ENCODE measurements around the gene PTPN9.
"Not testable (repeated sequence)": the region's sequence is repeated elsewhere in the genome, so short reads cannot be mapped to it uniquely, and the experiment has no call there.

PTPN9 gene

DNA sequence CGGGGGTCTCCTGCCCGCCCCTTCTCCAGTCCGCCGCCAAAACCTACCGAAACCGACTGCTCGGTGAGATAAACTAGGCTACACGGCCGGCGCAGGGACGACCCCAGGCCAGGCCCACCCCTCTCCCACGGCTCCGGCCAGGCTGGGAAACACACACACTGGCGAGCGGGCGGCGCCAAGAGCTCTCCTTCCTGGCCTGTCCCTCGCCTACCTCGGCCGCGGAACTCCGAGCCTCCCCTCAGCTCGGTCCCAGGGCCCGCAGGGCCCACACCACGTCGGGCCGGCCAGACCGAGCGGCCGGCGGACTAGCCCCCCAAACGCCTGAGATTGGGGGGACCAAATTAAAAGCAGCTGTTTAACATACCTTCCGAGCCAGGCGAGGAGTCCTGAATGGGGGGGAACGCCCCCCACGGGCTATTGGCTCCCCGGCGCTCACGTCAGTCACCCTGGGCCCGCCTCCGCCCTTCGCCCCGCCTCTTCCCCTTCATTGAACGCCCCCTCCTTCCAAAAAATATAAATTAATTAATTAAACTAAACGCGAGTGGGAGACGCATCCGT, 123.6 kb downstream of the PTPN9 start:
- Histone ChIP-seq H3K36me3 (ENCODE audit: control insufficient read depth, insufficient read depth, low read length) (no peaks in the 10 kb centered on the region), H3K27me3 (ENCODE audit: control insufficient read depth, insufficient read depth, low read length) (no peaks in the 10 kb centered on the region)

DNA sequence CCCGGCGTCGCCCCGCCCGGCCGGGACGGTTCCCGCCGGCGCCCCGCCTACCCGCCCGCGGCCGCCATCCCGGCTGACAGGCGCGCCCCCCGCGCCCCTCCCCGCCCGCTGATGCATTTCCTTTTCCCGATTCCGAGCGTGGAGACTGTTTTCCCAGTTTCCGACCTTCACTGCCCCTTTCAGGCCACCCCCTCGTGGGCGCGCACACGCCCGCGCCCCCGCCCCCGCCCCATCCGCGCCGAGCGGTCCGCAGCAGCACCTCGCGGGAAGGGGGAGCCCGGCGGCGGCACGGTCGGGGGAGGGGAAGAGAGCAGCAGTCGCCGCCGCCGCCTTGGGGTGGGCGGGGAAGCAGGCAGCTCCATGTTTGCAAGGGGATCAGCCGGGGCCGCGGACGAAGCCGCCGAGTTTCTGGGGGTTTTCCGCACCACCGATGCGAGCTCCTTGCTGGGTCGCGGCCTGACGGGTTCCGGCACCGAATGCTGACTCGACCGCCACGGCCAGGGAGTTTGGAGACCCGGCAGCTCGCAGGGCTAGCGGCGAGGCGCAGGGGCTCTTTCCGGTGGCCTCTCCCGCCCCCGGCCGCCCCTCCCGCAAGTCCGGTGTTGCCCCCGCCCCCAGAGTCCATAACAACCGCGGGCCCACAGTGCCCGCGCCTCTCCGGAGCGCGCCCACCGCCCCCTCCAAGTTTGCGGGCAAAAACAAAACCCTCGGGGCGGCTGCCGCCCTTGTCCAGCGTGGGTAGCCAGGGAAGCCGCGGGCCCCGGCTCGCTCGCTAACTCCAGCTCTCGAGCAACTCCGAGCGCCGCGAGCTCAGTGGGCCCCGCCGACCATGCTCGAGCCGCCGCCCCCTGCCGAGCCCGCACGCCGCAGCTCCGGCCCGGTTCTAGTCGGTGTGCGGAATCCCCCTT, 124.4 kb downstream of the PTPN9 start:
- no peaks in the 10 kb centered on the region for H3K9me3 ChIP-seq (ENCODE audit: control insufficient read depth, low read length)
- H3K27me3 ChIP-seq (ENCODE audit: control insufficient read depth, insufficient read depth, low read length): no peaks in the 10 kb centered on the region
- peaks cover 16% of the 10 kb centered on the region for H3K4me1 ChIP-seq (ENCODE audit: control insufficient read depth, insufficient read depth, low read length)
- H3K36me3 ChIP-seq (ENCODE audit: control insufficient read depth, insufficient read depth, low read length): no peaks in the 10 kb centered on the region
- H3K4me3 ChIP-seq (ENCODE audit: low read length): peak overlapping the region; percentile 69
- H3K9ac ChIP-seq (ENCODE audit: low read length): peak overlapping the region; percentile 83

More for the DNA sequence above, 123.6 kb downstream of the PTPN9 start:
- no peaks in the 10 kb centered on the region for H3K9me3 ChIP-seq (ENCODE audit: control insufficient read depth, low read length)
- H3K4me3 ChIP-seq (ENCODE audit: low read length): peak overlapping the region; percentile 69
- H3K9ac ChIP-seq (ENCODE audit: low read length): peak overlapping the region; percentile 83
- H3K4me1 ChIP-seq (ENCODE audit: control insufficient read depth, insufficient read depth, low read length): peaks cover 18% of the 10 kb centered on the region

DNA sequence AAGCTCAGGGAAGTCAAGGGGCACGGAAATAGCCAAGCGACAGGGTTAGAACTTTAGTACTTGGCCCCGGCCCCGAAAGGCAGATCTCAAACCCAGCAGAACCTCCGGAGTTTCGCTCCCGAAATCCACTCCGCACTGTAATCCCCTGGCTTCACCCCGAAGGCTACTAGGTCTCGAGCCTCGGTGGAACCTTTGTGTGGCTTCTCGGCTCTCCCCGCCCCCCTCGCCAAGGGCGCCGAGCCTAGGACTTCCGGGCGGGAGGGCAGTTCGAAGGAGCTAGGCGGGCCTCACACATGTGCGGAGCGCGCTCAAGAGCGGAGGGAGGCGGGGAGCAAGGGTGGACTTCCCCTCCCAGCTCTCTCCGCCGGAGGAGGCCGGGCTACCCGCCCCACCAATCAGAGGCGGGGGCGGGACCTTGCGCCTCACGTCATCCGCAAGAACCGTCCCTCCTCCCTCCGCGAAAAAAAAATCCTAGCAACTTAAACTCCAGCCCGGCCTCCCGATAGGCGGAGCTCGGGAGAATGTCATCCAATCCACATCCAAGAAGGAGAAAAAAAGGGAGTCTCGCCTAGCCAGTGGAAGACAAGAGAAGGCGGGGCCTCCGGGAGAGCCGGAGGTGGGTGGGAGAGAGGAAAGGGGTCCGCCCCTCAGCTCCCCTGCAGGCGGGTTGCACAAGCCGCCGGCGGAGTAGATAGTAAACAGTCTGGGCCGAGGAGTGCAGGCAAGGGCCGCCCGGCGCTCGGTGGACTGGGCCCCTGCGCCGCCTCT, 125.2 kb downstream of the PTPN9 start:
- Histone ChIP-seq H3K9me3 (ENCODE audit: control insufficient read depth, low read length) (no peaks in the 10 kb centered on the region), H3K4me1 (ENCODE audit: control insufficient read depth, insufficient read depth, low read length) (peaks cover 16% of the 10 kb centered on the region), H3K36me3 (ENCODE audit: control insufficient read depth, insufficient read depth, low read length) (no peaks in the 10 kb centered on the region), H3K4me3 (ENCODE audit: low read length) (peak overlapping the region; percentile 81), H3K27me3 (ENCODE audit: control insufficient read depth, insufficient read depth, low read length) (no peaks in the 10 kb centered on the region), H3K9ac (ENCODE audit: low read length) (peak overlapping the region; percentile 87)

DNA sequence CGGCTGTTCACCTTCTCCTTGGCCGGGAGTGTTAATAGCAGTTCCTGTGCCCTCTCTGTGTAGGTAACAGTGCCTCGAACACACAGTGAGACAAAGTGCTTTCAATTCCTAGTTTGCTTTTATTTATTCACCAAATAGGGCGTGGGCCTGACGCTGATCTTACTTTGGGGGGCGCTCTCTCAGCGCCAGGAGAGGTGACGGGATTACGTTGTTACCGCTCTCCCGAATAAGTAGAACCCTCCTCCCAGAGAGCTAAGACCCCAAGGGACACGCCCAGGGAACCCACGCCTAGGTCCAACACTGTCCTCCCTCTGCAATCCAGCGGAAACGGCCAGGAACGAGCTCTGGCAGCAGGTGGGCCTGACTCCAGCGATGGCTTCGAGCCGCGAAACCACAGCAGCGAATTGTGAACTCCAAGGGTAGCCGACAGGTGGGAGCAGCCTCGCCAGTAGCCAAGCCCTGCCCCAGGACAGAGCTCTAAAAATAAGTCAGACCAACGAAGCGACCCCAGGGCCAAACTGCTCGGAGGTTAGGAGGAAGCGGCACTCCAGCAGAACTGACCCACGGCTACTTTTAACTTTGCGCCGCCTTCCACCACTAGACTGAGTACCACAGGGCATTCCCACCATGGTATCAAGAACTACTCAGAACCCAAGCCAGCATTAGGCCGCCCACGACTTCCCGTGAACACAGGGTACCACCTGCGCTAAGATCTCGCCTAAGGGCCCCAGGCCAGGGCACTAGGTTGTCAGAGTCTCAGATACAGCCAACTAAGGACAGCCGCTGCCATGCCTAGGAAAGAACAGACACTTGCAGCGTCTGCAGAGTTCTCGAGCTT, 126.0 kb downstream of the PTPN9 start:
- Histone ChIP-seq H3K4me3 (ENCODE audit: low read length) (peak overlapping the region; percentile 81), H3K9me3 (ENCODE audit: control insufficient read depth, low read length) (no peaks in the 10 kb centered on the region), H3K9ac (ENCODE audit: low read length) (peak overlapping the region; percentile 87), H3K36me3 (ENCODE audit: control insufficient read depth, insufficient read depth, low read length) (no peaks in the 10 kb centered on the region), H3K27me3 (ENCODE audit: control insufficient read depth, insufficient read depth, low read length) (no peaks in the 10 kb centered on the region), H3K4me1 (ENCODE audit: control insufficient read depth, insufficient read depth, low read length) (peaks cover 16% of the 10 kb centered on the region)

DNA sequence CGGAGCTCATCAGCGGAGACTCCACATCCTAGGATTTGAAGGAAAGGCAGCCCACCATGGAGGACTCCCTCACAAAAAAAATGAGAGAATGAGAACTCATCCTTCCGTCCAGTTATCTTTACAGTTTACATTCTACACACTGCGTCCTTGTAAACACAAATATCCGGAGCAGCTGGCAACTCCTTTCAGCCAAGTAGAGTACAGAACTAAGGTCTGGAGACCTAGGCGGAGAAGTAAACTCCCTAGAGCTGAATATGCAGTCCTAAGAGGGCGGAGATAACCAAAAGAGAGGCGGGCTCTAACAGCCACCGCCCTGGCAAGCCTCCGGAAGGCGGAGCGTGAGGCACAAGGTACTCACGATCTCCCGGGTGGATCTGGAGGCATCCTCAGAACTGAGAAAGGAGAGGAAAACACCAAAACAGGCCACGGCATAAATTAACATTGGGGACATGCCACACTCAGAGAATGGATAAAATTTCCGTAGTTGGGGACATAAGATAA, 126.7 kb downstream of the PTPN9 start:
- Histone ChIP-seq H3K27me3 (ENCODE audit: control insufficient read depth, insufficient read depth, low read length) (no peaks in the 10 kb centered on the region), H3K9me3 (ENCODE audit: control insufficient read depth, low read length) (no peaks in the 10 kb centered on the region), H3K4me1 (ENCODE audit: control insufficient read depth, insufficient read depth, low read length) (peaks cover 16% of the 10 kb centered on the region), H3K36me3 (ENCODE audit: control insufficient read depth, insufficient read depth, low read length) (no peaks in the 10 kb centered on the region), H3K9ac (ENCODE audit: low read length) (peak overlapping the region; percentile 87), H3K4me3 (ENCODE audit: low read length) (peak overlapping the region; percentile 81)

DNA sequence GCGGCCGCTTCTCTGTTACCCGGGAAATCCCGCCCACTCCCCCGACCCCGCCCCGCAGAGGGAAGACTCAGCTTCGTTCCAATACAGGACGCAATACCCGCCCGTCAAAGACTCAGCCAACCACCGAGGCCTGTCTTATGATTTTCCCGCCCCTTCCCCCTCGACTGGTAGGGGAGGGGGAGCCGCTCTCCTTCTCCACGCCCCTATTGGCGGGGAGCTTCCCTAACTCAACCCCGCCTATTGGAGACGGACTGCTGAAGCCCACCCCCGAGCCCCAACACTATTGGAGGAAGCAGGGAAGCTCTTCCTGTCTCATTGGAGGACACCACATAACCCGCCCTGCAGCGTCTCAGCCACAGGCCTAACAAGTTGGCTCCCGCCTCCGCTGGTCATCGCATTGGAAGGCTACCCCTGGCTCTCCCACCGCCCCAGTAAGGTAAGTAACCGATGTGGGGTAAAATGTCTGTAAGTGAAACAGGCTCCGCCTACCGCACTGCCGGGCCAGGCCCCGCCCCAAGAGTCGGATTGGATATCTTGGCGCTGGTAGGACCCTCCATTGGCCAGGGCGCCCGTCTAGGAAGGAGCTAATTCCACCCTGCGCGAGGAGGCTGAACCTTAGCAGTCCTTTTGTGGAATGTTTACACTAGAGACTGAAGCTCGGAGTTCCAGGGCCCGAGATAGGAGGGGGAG, 127.3 kb downstream of the PTPN9 start, which contains the start of gene SIN3A:
TSS of gene SIN3A (minus strand) at position 17 of the 690 bp plus-strand sequence. CDS start 21,315 bp downstream, outside the sequence.
- no peaks in the 10 kb centered on the region for H3K36me3 ChIP-seq (ENCODE audit: control insufficient read depth, insufficient read depth, low read length)
- no peaks in the 10 kb centered on the region for H3K9me3 ChIP-seq (ENCODE audit: control insufficient read depth, low read length)
- H3K27me3 ChIP-seq (ENCODE audit: control insufficient read depth, insufficient read depth, low read length): no peaks in the 10 kb centered on the region
- peak within 1 kb of the TSS; percentile 83 for H3K4me3 ChIP-seq (ENCODE audit: low read length)
- H3K9ac ChIP-seq (ENCODE audit: low read length): peak within 1 kb of the TSS; percentile 87
- peaks cover 12% of the 10 kb centered on the region for H3K4me1 ChIP-seq (ENCODE audit: control insufficient read depth, insufficient read depth, low read length)

DNA sequence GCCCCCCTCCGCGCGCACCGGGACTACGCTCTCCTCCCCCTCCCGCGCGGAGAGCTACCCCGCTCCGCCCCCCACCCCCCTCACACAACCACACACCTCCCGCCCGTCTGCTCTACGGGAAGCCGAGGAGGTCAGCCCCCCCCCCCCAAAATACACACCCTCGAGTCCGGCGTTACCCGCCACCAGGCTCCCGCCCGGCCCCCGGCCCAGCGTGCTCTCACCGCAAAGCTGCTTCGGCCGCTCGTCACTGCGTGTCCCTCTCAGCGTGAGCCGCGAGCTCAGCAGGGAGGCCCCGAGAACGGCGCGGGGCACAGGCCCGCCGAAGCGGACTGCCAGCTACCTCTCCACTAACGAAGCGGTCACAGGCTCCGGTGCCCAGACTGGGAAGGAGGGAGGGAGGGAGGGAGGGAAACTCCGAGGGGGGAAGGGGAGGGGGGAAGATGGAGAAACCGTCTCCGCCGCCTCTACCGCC, 127.9 kb downstream of the PTPN9 start:
- no peaks in the 10 kb centered on the region for H3K9me3 ChIP-seq (ENCODE audit: control insufficient read depth, low read length)
- no peaks in the 10 kb centered on the region for H3K36me3 ChIP-seq (ENCODE audit: control insufficient read depth, insufficient read depth, low read length)
- H3K9ac ChIP-seq (ENCODE audit: low read length): peak overlapping the region; percentile 73
- peaks cover 9% of the 10 kb centered on the region for H3K4me1 ChIP-seq (ENCODE audit: control insufficient read depth, insufficient read depth, low read length)
- H3K27me3 ChIP-seq (ENCODE audit: control insufficient read depth, insufficient read depth, low read length): no peaks in the 10 kb centered on the region
- peak overlapping the region; percentile 36 for H3K4me3 ChIP-seq (ENCODE audit: low read length)

DNA sequence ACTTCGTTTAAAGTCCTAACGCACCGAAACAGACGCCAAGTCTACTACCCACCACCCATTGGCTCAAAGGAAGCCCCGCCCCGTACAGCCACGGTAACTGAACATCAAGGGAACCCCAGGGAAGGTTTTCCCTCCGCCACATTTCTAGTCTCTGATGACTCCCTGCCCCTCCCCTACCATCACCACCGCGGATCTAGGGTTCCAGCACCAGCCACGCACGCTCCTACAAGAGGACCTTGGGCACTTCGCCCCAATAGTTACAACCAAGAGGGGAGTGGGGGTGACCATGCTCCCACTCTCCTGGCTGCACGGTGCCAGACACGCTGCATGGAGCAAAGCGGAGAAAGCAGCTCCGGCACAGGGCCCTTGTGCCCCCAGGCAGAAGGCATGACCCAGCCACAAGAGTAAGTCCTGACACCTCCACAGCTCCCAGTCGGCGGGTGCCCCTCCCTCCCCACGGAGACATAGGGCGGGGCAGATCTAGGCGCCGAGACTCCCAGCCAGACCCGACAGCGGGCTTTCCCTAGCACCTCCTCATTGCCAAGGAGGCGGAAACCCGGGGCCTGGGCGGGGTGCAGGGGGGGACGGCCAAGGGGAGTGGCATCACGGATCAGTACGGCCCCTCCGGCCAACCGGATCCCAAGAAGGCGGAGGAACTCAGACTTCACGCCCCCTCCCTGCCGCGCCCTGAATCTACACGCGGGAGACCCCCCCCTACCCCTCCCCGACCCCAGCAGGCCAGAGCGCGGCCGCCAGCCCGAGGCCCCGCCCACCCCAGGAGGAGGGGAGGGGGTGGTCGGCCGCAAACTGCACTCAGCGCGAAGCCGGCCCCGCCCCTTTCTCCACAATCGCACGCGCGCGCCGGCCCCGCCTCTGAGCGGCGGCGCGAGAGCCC, 128.6 kb downstream of the PTPN9 start:
- Histone ChIP-seq H3K4me1 (ENCODE audit: control insufficient read depth, insufficient read depth, low read length) (peaks cover 14% of the 10 kb centered on the region), H3K27me3 (ENCODE audit: control insufficient read depth, insufficient read depth, low read length) (no peaks in the 10 kb centered on the region), H3K9ac (ENCODE audit: low read length) (no peak overlapping the region), H3K36me3 (ENCODE audit: control insufficient read depth, insufficient read depth, low read length) (no peaks in the 10 kb centered on the region), H3K9me3 (ENCODE audit: control insufficient read depth, low read length) (no peaks in the 10 kb centered on the region), H3K4me3 (ENCODE audit: low read length) (peak overlapping the region; percentile 83)

DNA sequence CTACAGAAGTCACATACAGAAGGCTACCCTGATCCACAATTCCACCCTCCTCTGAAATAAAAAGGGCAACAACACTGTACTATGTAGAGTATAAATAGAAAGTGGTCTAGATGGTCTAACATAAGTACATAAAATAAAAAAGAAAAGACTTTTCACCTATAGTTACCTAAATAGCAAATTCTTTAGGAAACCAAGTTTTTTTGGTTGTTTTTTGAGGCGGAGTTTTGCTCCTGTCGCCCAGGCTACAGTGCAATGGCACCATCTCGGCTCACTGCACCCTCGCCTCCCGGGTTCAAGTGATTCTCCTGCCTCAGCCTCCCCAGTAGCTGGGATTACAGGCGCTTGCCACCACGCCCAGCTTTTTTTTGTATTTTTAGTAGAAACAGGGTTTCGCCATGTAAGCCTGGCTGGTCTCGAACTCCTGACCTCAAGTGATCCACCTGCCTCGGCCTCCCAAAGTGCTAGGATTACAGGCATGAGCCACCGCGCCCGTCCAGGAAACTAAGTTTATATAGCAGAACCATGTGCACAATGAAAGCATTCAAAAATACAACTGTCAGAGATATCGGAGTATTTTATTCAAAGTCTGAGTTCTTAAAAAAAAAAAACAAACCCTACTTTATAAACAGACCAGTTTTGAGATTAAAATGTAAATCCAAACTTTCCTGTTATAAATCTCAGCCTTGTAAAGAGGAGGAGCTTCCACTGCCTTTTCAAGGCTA, 129.4 kb downstream of the PTPN9 start:
- Histone ChIP-seq H3K27me3 (ENCODE audit: control insufficient read depth, insufficient read depth, low read length) (no peaks in the 10 kb centered on the region), H3K4me1 (ENCODE audit: control insufficient read depth, insufficient read depth, low read length) (peaks cover 14% of the 10 kb centered on the region), H3K9ac (ENCODE audit: low read length) (no peak overlapping the region), H3K36me3 (ENCODE audit: control insufficient read depth, insufficient read depth, low read length) (no peaks in the 10 kb centered on the region), H3K9me3 (ENCODE audit: control insufficient read depth, low read length) (no peaks in the 10 kb centered on the region), H3K4me3 (ENCODE audit: low read length) (peak overlapping the region; percentile 83)

DNA sequence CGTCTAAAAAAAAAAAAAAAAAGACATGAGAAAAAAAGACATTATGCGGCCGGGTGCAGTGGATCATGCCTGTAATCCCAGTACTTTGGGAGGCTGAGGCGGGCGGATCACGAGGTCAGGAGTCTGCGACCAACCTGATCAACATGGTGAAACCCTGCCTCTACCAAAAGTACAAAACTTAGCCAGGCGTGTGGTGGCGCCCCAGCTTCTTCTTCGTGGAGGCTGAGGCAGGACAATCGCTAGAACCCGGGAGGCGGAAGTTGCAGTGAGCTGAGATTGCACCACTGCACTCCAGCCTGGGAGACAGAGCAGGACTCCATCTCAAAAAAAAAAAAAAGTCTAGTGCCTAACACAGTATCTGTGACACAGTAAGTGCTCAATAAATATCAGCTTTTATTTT, 130.9 kb downstream of the PTPN9 start:
- H3K9ac ChIP-seq (ENCODE audit: low read length); H3K9me3 ChIP-seq (ENCODE audit: control insufficient read depth, low read length); H3K36me3 ChIP-seq (ENCODE audit: control insufficient read depth, insufficient read depth, low read length); H3K27me3 ChIP-seq (ENCODE audit: control insufficient read depth, insufficient read depth, low read length); H3K4me3 ChIP-seq (ENCODE audit: low read length): not testable (repeated sequence)
- H3K4me1 ChIP-seq (ENCODE audit: control insufficient read depth, insufficient read depth, low read length): peaks cover 14% of the 10 kb centered on the region

Measured in mucosa of stomach (tissue), 1 donor.